ENCODE results near the gene RNF224. TPM values are rescaled to one million over a fixed set of nuclear protein-coding genes. Genes with fewer than 3 reads are reported as not detected.
"Not testable (repeated sequence)": the region's sequence is repeated elsewhere in the genome, so short reads cannot be mapped to it uniquely, and the experiment has no call there.

The RNF224 gene
- total and polyA plus RNA-seq, 2 donors, result 0.09 TPM; not detected in 1

- Histone ChIP-seq H3K4me1 (ENCODE audit: insufficient read depth) (no peaks in the 10 kb centered on the region), H3K27ac (ENCODE audit: low read depth) (no peak overlapping the region), H3K36me3 (ENCODE audit: insufficient read depth) (no peaks in the 10 kb centered on the region), H3K4me3 (ENCODE audit: low read depth, low read length) (no peak overlapping the region)
- WGBS, result 73% methylated on average over 10 of the region's 10 CpGs
- DNase-seq (ENCODE audit: extremely low spot score), result no peak
Measured at GRCh38 chr9:137232101-137232500, 4.8 kb downstream of the RNF224 start.

- WGBS, result 79% methylated on average over 24 of the region's 24 CpGs
- no peak for DNase-seq (ENCODE audit: extremely low spot score)
- Histone ChIP-seq H3K27ac (ENCODE audit: low read depth) (no peak overlapping the region), H3K36me3 (ENCODE audit: insufficient read depth) (no peaks in the 10 kb centered on the region), H3K4me3 (ENCODE audit: low read depth, low read length) (no peak overlapping the region), H3K4me1 (ENCODE audit: insufficient read depth) (no peaks in the 10 kb centered on the region)
Measured at GRCh38 chr9:137232510-137232909, 5.2 kb downstream of the RNF224 start.

- no peak for DNase-seq (ENCODE audit: extremely low spot score)
- no peak overlapping the region for H3K4me3 ChIP-seq (ENCODE audit: low read depth, low read length)
- no peaks in the 10 kb centered on the region for H3K4me1 ChIP-seq (ENCODE audit: insufficient read depth)
- no peaks in the 10 kb centered on the region for H3K36me3 ChIP-seq (ENCODE audit: insufficient read depth)
- 78% methylated on average over 40 of the region's 40 CpGs for WGBS
- H3K27ac ChIP-seq (ENCODE audit: low read depth), result no peak overlapping the region
Measured at GRCh38 chr9:137233143-137233980, 6.1 kb downstream of the RNF224 start.

- Histone ChIP-seq H3K27ac (ENCODE audit: low read depth) (no peak overlapping the region), H3K4me3 (ENCODE audit: low read depth, low read length) (no peak overlapping the region), H3K4me1 (ENCODE audit: insufficient read depth) (no peaks in the 10 kb centered on the region), H3K36me3 (ENCODE audit: insufficient read depth) (no peaks in the 10 kb centered on the region)
- WGBS, result 68% methylated on average over 40 of the region's 40 CpGs
- no peak for DNase-seq (ENCODE audit: extremely low spot score)
Measured at GRCh38 chr9:137234055-137234697, 6.9 kb downstream of the RNF224 start.

- Histone ChIP-seq H3K4me1 (ENCODE audit: insufficient read depth) (no peaks in the 10 kb centered on the region), H3K4me3 (ENCODE audit: low read depth, low read length) (no peak overlapping the region), H3K36me3 (ENCODE audit: insufficient read depth) (no peaks in the 10 kb centered on the region), H3K27ac (ENCODE audit: low read depth) (no peak overlapping the region)
- 69% methylated on average over 18 of the region's 18 CpGs for WGBS
- no peak for DNase-seq (ENCODE audit: extremely low spot score)
Measured at GRCh38 chr9:137234758-137235423, 7.6 kb downstream of the RNF224 start.

- DNase-seq (ENCODE audit: extremely low spot score), result no peak
- 64% methylated on average over 35 of the region's 35 CpGs for WGBS
- no peaks in the 10 kb centered on the region for H3K36me3 ChIP-seq (ENCODE audit: insufficient read depth)
- no peak overlapping the region for H3K4me3 ChIP-seq (ENCODE audit: low read depth, low read length)
- H3K4me1 ChIP-seq (ENCODE audit: insufficient read depth), result no peaks in the 10 kb centered on the region
- no peak overlapping the region for H3K27ac ChIP-seq (ENCODE audit: low read depth)
Measured at GRCh38 chr9:137235424-137236237, 8.3 kb downstream of the RNF224 start.

- no peaks in the 10 kb centered on the region for H3K4me1 ChIP-seq (ENCODE audit: insufficient read depth)
- no peak for DNase-seq (ENCODE audit: extremely low spot score)
- 9% methylated on average over 31 of the region's 31 CpGs for WGBS
- no peaks in the 10 kb centered on the region for H3K36me3 ChIP-seq (ENCODE audit: insufficient read depth)
- no peak overlapping the region for H3K27ac ChIP-seq (ENCODE audit: low read depth)
- no peak overlapping the region for H3K4me3 ChIP-seq (ENCODE audit: low read depth, low read length)
Measured at GRCh38 chr9:137236238-137236935, 9.1 kb downstream of the RNF224 start.

- Histone ChIP-seq H3K36me3 (ENCODE audit: insufficient read depth) (no peaks in the 10 kb centered on the region), H3K4me1 (ENCODE audit: insufficient read depth) (no peaks in the 10 kb centered on the region), H3K27ac (ENCODE audit: low read depth) (no peak overlapping the region), H3K4me3 (ENCODE audit: low read depth, low read length) (no peak overlapping the region)
- no peak for DNase-seq (ENCODE audit: extremely low spot score)
- 46% methylated on average over 11 of the region's 11 CpGs for WGBS
Measured at GRCh38 chr9:137236936-137237421, 9.7 kb downstream of the RNF224 start.

- Histone ChIP-seq H3K36me3 (ENCODE audit: insufficient read depth) (no peaks in the 10 kb centered on the region), H3K4me3 (ENCODE audit: low read depth, low read length) (no peak overlapping the region), H3K4me1 (ENCODE audit: insufficient read depth) (no peaks in the 10 kb centered on the region), H3K27ac (ENCODE audit: low read depth) (no peak overlapping the region)
- DNase-seq (ENCODE audit: extremely low spot score), result no peak
- WGBS, result 71% methylated on average over 13 of the region's 13 CpGs
Measured at GRCh38 chr9:137237759-137238726, 10.7 kb downstream of the RNF224 start.

GRCh38 chr9:137239541-137240200 lies 12.4 kb downstream of the RNF224 start:
- H3K36me3 ChIP-seq (ENCODE audit: insufficient read depth); DNase-seq (ENCODE audit: extremely low spot score); H3K4me1 ChIP-seq (ENCODE audit: insufficient read depth): not testable (repeated sequence)
- 46% methylated on average over 27 of the region's 27 CpGs for WGBS
- Histone ChIP-seq H3K4me3 (ENCODE audit: low read depth, low read length) (peak overlapping the region; percentile 49), H3K27ac (ENCODE audit: low read depth) (peak overlapping the region; percentile 85)

GRCh38 chr9:137240318-137240840 lies 13.1 kb downstream of the RNF224 start:
- WGBS, result under 1% methylated on average over 58 of the region's 58 CpGs
- DNase-seq (ENCODE audit: extremely low spot score), result no peak
- Histone ChIP-seq H3K36me3 (ENCODE audit: insufficient read depth) (no peaks in the 10 kb centered on the region), H3K27ac (ENCODE audit: low read depth) (peak overlapping the region; percentile 85), H3K4me3 (ENCODE audit: low read depth, low read length) (peak overlapping the region; percentile 49), H3K4me1 (ENCODE audit: insufficient read depth) (no peaks in the 10 kb centered on the region)
